Measurements from ENCODE around the gene PAPPA.

Gene PAPPA

DNA sequence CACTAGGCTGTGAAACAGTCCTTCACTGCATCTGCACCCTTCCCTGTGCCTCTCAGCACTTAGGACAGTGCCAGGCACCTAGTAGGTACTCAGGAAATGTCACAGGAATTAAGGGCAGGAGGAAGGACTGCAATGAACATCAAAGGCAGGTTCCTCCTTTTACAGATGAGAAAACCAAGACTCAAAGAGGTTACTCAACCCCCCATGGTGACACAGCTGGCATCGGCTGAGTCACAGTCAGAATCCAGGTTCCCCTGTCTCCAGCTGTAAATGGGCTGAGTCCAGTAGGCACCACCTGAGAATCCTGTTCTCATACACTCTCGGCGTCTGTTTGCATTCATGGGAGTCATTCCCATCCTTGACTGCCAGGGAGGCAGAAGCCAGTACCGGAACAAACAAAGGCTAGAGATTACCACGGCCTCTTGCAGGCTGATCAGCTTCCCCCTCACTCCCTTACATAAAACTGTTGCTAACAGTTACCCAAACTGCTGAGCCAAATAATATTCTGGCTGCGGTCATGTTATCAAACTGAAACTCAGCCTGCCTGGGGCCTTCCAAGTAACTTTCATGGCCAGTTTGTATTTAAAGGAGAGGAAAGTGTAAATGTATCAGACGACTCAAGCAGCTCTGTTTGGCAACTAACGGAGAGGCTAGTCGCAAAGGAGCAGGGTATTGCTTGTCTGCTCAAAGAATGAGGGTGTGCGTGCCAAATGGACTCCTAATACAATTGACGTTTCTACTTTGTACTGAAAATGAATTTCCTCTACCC is 201.7 kb downstream of the PAPPA start:
- no peak for DNase-seq

DNA sequence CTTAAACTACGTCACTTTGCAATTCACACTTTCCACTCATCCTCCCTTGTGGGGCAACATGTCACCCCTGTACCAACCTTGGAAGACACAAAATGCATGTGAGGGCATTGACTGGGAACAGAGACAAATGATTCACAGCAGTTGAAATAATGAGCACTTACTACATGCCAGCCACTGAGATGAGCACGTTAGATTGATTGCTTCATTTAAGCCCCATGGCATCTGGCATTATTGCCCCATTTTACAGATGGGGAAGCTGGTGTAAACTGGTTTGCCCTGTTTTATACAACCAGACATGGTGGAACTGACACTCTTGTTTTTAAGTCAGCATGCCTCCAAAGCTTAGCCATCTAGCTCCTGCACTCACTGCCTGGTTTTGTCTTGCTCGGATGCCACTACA is 204.7 kb downstream of the PAPPA start:
- DNase-seq, result no peak

DNA sequence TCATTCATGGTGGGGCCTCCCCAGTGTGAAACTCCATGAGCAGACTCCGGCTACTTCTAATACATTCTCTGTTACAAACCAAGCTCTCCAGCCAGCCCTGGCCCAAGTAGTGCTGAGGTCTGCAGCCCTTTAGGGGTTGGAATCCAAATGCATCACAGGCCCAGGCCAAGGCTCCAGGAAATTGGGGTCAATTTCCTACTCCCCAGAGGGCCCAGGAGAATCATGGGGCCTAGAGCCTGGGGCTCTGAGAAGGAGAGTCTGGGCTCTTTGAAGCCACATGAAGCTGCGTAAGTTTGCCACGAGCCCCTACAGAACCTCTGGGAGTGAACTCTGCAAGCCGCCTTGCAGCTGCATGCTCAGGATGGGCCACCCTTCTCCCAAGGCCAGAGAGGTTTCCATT is 206.4 kb downstream of the PAPPA start:
- no peak for DNase-seq

DNA sequence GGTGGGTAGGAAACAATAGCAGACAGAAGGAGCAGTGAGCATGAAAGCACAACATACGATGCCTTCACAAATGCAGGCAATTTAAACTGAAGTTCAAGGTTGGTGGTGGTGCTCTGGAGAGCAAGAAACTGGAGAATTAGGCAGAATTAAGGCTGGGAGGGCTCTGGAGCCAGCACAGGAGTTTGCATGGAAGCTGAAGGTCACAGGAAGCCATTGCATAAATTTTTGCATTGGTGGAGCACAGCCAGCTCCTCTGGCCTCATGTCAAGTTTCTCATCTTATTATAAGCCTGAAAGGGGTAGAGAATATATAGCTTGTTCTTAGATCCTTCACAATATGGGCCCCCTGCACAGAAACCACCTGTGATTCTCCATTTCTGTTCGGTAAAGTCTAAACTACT is 207.4 kb downstream of the PAPPA start:
- DNase-seq, result no peak

DNA sequence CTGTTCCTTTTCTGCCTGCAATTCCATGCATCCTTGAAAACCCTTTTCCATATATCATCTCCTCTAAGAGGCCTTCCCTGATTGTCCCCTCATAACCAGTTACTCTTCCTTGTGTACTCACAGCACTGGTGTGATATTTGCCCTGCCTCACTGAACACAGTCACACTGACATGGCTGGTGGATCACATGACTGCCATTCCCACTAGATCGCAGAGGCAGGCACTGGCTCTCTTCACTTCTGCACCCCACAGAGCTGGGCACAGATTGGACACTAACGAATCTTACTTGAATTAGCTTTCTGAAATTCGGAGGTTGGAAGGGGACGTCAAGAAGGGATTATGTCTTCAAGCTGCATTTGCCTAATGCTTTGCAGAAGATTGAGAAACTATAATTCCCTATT is 208.0 kb downstream of the PAPPA start:
- no peak for DNase-seq

DNA sequence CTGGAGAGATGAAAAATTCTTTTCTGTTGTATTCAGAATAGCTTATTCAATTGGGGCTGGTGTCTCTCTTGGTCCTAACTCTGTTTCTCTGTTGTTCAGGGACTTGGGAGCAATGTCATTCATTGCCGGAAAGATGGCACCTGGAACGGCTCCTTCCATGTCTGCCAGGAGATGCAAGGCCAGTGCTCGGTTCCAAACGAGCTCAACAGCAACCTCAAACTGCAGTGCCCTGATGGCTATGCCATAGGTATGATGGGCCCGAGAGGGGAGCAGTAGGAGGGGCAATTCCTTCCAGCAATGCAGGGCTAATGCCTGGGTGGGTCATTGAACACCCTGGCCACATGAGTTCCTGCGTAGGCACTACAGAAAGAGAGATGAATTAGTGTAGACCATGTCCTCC is 208.9 kb downstream of the PAPPA start:
- no peak for DNase-seq

DNA sequence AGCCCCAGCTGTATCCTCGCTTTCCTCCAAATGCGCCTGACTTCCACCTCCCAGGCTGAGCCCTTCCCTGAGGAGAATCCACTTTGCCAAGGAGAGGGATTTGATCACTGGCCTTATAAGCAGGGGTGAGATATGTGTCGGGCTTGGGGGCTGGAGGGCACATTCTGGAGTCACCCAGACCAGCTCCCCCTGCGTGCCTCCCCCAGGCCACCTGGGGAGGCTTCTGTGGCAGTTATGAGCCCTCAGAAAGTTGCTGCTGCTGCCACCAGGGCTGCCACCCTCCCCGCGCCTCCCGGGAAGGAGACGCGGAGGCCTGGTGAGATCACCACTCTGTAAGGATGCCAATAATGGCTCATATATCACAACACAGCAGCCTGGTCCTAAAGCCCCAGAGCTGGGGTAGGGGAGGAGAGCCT is 211.5 kb downstream of the PAPPA start:
- DNase-seq, result no peak

DNA sequence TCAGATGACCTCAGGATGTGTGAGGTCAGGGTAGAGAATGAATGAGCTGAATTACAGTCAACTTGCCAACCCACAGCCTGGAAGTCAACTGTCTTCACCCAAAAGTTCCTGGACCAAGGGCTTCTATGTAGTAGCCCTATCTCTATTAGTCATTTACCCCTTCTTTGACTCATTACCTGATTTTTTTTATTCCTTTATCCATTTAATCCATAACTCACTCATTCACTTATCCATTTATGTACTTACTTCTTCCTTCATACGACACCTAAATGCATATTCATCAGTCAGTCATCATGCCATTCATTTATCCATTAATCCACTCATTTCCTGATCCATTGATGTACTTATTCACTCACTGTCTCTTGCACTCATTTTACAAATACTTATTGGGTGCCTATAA is 212.7 kb downstream of the PAPPA start:
- no peak for DNase-seq

DNA sequence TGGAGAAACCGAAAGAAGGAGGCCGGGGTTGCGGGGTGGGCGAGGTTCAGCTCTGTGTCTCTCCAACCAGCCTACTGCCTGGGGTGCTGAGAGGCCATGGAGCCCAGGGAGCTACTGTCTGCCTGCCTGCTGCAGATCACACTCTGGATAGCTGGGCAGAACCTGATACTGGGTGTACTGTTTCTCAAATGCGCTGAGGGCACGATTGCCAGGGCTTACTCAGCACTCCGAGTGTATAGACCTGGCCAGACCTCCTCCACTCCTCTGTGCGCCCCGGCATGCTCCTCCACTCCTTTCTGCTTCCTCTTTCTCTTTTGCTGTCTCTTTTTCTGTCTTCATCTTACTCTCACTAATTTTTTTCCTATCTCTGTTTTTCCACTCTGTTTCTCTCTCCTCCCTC is 215.1 kb downstream of the PAPPA start:
- no peak for DNase-seq

DNA sequence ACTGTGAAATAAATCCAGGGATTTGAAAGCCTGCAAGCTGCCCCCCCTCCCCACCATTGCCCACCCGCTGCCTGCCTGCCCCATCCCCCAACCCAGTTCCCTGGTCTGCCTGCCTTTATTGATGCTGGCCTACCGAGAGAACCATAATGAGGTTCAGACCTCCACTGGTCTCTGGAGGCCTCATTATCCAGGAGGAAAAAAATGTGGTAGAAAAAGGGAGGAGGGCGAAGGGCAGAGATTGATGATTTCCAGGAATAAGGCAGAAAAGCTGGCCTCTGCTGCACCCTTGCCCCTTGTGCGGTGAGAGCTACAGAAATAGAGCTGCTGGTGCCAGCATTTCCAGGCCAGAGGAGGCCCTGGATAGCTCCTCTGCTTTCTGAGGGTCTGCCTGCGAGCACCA is 216.1 kb downstream of the PAPPA start:
- DNase-seq, result no peak

DNA sequence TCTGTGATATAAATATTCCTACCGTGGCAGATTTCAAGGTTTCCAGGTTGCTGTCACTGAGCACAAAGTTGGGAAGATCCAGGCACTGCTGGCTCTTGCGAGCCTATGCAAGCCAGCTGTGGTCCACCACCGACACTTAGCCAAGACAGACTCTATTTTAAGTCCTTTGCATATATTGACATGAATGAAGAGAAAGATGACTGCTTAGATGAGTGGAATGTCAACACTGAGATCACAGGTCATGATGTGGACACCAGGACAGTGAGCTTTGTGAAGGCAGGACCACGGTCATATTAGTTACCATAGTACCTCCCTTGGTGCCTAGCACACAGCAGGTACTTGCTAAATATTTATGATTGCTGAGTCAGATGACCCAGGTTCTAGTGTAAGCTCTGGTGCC is 217.0 kb downstream of the PAPPA start:
- no peak for DNase-seq

DNA sequence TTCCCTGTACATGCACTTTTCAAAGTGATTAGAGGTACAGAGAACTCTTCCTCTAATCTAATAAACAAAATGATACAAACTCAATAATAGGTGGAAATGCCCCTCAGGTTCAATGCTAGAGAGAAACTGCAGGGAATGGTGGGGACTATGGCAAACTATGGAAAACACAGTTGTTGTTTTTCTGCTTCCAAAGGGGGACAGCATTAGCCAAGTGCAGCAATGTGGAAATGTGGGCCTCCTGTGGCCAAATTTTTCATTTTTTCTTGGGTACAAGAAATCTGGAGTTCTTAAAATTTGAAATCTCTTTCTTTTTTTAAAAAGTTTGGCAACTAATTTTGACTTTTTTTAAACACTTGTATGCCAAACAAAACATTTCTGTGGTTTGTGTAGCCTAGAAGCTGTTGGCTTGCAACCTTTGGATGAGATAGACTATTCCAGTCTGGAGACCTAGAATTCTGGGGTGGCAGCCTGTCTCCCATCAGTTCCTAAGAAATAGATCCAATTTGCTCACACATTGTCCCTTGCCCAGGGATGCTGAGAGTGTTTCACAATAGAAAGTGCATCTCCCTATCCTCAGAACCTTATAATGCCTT is 218.6 kb downstream of the PAPPA start:
- DNase-seq, result no peak

DNA sequence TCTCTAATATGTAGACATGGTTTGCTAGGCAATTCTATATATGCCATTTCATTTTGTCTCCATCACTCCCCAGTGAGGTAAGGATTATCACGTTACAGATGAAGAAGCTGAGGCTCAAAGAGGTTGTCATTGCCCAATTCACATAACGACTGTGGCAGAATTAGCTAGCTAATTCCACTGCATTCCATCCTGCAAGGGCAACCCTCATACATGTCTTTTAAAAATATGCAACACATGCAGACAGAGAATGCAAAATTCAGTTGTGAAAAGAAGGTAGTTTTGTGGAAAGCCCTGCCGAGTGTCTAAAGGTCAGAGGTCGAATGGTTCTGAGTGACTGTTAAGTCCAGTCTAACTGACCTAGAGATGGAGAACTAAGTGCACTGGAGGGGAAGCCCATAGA is 219.2 kb downstream of the PAPPA start:
- DNase-seq, result no peak

DNA sequence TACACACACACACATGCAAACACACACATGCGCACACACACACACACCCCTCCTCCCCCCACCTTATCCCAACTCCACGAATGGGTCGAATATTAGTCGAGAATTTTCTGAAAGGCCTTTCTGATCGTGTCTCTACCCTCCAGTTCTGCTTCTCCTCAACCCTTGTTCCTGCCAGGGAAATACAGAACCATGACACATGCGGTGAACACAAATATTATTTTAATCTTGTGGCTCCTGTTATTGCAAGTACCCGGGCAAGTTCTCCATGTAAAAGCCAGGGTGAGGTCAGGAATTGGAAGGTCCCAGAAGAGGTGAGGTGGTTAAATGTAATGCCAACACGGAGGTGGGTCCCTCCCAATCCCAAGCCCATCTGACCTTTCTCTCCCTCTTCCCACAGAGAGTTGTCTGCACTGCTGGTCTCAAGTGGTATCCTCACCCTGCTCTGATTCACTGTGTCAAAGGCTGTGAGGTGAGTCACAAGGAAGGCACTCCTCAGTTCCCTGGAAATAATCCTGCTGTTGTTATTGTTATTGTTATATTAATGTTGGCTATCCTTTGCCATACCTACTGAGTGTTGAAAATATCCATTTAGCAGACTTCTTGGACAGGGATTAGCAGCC is 223.7 kb downstream of the PAPPA start:
- DNase-seq, result no peak

DNA sequence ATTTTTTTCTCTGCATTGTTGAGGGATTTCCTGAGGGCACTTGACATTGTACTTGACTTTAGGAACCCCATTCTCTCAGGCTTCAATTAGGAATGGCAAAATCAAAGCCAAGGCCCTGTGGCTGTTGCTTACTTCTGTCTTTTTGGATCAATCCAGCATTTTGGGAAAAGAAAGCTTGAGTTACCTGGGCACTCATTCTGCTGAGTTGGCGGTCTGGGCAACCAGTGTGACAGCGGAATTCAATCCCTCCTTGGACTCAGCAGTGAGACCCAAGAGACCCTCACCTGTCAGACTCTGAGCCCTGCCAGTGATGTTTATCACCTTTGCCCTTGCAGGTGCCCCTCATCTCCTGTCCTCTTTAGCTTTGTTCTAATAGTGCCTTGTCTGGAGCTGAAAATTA is 225.3 kb downstream of the PAPPA start:
- DNase-seq, result no peak

DNA sequence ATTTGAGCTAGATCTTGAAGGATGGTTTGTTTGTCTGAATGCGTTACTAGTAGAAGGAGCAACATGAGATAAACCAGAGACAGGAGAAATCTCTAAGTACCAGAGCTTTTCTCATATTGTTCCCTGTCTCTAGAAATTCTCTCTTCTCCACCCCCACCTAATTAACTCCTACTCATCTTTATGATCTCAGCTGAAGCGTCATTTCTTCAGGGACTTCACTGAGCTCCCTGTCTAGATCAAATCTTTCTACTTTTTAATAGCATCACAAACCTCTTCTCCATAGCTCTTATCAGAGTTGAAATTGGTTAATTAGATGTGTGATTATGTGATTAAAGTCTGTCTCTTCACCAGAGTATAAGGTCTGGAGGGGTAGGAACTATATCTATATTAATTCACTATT is 226.2 kb downstream of the PAPPA start:
- no peak for DNase-seq

DNA sequence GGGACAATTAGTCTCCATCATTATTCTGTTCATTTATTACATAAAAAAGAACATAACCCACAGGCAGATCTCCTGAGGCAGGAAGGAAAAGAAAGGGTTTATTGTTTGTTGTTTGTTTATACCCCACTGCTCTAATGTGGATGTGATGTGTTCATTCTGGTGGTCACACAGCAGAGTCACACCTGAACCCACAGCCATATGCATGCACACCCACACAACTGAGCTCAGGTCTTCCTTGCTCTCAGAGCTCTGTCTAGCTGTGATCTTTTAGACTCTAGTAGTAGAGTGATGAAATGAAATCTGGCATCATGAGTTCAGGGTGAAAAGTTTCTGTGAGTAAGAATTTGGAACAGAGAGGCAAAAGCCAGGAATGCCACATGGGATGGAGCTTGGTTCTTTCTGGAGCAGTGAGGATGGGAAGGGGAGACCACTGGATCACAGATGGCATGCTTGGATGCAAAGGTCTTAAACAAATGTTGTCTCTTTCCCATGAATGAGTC is 227.0 kb downstream of the PAPPA start:
- DNase-seq, result no peak

DNA sequence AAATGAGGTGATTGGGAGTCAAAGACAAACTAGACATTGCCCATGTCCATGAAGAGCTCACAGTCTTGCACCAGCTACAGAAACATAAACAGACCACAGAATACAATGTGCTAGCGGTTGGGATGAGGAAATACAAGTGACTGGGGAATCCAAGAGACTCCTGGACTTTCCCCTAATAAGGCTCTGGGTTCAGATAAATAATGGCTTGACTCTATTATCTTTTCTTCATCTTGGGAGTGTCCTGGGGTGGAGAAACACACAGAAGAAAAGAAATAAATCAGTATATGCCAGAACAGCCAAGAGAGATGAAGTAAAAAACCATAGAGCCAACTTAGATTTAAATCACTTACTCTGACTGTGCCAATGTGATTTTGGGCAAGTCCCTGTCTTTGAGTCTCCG is 227.8 kb downstream of the PAPPA start:
- no peak for DNase-seq

DNA sequence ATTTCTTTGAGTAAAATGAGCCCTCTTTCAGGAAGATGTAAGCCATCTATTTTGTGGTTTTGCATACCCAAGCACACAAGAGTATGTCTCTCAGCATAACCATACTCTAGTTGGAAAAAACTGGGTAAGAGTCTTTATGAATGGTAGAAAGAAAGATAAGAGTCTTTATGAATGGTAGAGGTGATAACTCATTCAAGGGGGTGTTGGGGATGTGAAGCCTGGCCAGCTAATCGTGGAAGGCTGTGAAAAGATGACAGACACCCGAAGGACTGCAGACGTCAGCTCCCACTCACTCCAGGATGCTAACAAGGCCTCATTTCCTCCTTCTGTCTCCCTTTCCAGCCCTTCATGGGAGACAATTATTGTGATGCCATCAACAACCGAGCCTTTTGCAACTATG is 228.5 kb downstream of the PAPPA start:
- no peak for DNase-seq

DNA sequence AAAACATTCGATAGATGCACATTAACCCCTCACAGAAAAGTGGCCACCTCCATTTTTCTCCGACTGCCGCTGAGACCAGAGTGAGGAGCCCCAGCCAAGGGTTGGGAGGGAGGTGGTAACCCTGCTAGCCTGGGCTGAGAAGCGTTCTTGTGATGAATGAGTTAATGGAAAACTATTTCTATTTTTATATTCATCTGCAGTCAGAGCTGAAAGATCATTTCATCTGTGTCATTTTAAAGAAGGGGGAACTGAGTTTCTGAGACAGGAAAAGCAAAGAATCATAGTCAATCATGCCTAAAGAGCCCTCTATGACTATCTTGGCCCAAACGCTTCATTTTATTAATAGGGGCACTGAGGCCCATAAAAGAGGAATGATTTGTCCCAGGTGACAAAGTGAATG is 229.5 kb downstream of the PAPPA start:
- no peak for DNase-seq

DNA sequence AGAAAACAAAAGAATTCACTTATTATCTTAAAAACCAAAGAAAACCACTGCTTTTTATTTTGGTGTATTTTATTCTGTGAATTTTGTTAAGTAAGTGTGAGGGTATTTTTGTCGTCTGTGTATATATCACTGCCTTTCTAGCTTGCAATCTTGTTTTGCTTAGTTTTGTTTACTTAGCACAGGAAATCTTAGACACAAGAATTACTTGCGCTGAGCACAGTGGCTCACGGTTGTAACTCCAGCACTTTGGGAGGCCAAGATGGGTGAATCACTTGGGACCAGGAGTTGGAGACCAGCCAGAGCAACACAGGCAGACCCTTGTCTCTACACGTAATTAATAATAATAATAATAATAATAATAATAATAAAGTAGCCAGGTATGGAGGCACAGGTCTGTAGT is 230.3 kb downstream of the PAPPA start:
- DNase-seq, result no peak

DNA sequence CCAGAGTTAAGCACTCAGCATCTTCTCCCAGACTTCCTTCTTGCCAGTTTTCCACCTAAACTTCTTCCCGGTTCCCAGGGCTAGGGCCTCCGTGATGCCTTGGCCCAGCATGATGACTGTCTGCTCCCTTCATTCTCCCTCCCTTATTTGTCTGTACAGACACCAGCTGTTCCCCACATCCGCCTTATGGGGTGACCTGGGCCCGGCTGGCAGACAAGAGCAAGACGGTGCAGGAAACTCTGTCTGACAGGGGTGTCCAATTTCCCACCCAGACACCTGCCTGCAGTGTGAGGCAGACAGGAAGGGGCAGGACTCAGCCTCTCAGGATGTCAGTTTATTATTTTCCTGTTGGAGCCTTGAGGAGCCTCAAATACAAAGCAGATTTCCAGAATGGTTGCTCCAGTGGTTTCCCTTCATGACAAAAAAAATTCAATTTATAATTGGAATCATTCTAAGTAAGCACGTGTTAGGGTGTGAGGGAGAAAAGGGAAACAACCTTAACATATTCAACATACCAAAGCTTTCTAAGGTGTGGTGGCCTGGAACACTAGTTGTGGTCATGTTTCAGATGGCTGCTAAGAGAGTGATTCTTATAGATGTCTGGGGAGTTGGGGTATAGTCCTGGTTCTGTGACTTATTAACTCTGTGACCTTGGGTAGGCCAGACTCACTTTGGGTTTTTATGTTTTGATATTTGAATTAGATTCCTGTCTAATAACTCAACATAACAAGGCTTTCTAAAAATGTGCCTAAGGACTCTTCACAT is 234.5 kb downstream of the PAPPA start:
- DNase-seq, result no peak

DNA sequence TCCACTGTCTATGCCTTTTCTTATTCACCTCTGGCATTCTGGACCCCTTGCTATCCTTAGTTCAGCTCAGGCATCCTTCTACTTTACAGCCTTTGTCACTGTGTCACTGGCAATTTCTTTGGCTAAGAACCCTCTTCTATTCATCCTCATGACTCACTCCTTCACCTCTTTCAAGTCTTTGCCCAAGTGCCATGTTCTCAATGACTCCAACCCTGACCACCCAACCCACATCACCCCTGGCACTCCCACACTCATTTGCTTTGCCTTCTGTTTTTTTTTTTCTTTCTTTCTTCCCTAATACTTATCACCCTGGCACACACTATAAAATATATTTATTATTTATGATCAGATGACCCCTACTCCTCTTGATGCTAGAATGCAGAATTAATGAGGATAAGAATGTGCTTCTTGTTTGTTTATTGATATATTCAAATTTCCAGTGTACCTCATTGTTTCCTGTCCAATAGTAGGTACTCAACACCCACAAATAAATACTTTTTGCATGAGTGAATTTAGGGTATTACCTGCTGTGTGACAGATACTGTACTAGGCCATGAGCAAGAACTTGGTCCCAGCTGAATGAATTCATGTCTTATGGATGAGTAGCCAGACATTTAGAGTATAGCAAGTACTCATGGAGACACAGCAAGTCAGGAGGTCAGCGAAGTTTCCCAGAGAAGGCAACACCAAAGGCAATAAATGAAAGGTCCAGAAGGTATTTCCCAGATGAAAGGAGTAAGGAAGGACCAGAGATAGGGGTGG is 236.1 kb downstream of the PAPPA start:
- DNase-seq, result no peak

Measured in activated gamma-delta T cell (primary cell).